ENCODE data around the gene CCSER1.

Gene CCSER1

DNA sequence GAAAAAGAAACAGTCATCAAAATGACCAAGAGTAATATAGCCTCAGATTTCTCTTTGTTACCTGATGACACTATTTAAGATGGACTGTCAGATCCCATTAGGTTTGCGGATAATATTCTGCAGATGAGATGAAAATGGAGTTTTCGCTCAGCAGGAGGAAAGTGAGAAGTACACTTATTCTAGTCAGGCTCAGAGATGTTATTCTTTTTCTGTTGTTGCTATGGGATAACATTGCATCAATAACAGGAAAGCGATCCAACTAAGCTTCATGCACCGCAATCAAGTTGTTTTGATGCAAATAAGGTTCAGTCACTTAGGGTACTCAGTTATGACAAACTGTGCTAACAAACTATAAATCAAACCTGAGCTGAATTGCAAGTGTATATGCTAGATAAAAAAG is 415.0 kb downstream of the CCSER1 start:
- no peak overlapping the region for H3K27ac ChIP-seq

DNA sequence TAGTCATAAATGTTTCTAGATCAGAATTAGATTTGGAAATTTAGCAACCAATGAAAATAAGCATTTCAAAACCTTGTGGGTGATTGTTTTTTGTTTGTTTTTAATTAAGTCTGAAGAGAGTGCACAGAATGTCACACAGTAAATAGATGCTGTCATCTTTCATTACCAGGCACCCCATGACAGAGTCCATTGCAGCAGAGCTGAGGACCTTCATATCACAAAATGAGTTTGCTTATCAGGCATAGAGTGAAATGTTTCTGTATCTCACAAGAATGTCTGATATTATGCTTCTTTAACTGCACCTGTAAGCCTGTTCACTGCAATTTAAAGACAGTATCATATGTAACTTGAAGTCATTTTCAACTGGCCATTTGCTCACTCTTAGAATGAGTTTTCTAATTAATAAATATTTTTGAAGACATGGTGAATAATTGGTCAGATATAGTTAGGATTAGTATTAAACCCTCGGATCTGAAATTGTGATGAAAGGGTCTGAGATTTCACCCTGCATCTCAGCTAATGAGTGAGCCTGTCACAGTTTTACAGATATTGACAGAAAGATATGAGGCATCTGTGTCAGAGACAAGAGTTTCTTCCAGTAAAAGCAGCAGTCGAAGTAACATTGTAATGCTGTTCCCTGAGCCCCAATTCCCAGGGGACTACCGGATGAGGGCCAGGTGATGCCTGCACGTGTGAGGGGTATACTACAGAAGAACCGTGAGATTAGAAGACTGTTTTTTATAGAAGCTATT is 416.4 kb downstream of the CCSER1 start:
- no peak overlapping the region for H3K27ac ChIP-seq
- TF ChIP-seq, protein P1, sequence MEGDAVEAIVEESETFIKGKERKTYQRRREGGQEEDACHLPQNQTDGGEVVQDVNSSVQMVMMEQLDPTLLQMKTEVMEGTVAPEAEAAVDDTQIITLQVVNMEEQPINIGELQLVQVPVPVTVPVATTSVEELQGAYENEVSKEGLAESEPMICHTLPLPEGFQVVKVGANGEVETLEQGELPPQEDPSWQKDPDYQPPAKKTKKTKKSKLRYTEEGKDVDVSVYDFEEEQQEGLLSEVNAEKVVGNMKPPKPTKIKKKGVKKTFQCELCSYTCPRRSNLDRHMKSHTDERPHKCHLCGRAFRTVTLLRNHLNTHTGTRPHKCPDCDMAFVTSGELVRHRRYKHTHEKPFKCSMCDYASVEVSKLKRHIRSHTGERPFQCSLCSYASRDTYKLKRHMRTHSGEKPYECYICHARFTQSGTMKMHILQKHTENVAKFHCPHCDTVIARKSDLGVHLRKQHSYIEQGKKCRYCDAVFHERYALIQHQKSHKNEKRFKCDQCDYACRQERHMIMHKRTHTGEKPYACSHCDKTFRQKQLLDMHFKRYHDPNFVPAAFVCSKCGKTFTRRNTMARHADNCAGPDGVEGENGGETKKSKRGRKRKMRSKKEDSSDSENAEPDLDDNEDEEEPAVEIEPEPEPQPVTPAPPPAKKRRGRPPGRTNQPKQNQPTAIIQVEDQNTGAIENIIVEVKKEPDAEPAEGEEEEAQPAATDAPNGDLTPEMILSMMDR (conservative IDR thresholded peaks at IDR 0.05; ENCODE audit: low read depth), result no peak
- no peak for DNase-seq (ENCODE audit: low spot score)
- ChIA-PET CTCF (interaction anchor here (0.5 kb wide), 1 partner anchor 9 kb away, joined by 4 read pairs; no protein-coding TSS in a partner anchor), POLR2A (ENCODE audit: low non-redundant PET) (no interaction called here)

More for the DNA sequence above, 415.0 kb downstream of the CCSER1 start:
- no peak for DNase-seq (ENCODE audit: low spot score)
- CTCF ChIA-PET, result no interaction called here
- TF ChIP-seq, protein P1 (conservative IDR thresholded peaks at IDR 0.05; ENCODE audit: low read depth), result no peak
- POLR2A ChIA-PET (ENCODE audit: low non-redundant PET), result no interaction called here

DNA sequence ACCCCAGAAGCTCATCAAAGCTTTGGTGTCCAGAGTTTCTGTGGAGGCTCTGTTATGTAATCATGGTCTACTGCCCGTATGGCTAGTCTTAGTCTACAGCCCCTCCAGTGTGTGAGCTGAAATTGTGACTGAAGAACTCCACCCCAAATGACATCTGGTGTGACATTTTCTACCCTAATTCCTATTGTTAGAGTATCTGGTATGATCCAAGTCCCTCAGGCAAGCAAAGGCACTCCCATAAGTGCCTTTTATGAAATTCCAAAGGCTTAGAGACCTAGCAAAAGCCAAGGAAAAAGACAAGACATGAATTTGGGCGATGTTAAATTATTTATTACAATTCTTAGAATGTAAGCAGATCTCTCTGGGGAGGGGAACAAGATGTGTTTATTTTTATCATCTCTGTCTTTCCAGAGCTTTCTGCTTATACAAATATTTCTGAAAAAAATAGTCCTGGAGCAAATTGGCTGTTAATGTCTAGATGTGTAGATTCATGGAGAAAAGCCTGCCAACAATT is 417.4 kb downstream of the CCSER1 start:
- ChIA-PET CTCF (interaction anchor here (0.5 kb wide), 1 partner anchor 15 kb away, joined by 4 read pairs; no protein-coding TSS in a partner anchor), POLR2A (ENCODE audit: low non-redundant PET) (no interaction called here)
- H3K27ac ChIP-seq, result no peak overlapping the region
- TF ChIP-seq, protein P1 (conservative IDR thresholded peaks at IDR 0.05; ENCODE audit: low read depth), result no peak
- no peak for DNase-seq (ENCODE audit: low spot score)

DNA sequence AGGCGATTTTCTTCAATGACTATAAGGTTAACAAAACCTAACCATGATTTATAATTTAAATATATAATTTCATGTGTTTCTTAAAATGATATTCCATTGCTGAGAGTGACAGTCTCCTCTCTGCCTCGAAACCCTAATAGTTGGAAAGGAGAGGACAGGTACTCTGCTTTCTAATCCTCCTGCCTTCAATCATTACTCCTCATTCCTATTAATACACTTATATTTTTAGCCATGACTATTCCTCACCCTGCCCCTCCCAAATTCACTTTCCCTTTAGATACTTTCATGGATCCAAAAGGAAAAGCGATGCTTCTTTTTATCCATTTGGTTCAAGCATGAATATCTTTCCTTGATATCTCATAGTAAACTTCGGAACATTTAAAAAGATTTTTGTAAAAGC is 418.2 kb downstream of the CCSER1 start:
- DNase-seq (ENCODE audit: low spot score), result no peak
- TF ChIP-seq, protein P1 (conservative IDR thresholded peaks at IDR 0.05; ENCODE audit: low read depth), result no peak
- CTCF ChIA-PET, result interaction anchor here (0.8 kb wide), 1 partner anchor 101 kb away, joined by 3 read pairs; no protein-coding TSS in a partner anchor
- POLR2A ChIA-PET (ENCODE audit: low non-redundant PET), result no interaction called here
- H3K27ac ChIP-seq, result no peak overlapping the region

DNA sequence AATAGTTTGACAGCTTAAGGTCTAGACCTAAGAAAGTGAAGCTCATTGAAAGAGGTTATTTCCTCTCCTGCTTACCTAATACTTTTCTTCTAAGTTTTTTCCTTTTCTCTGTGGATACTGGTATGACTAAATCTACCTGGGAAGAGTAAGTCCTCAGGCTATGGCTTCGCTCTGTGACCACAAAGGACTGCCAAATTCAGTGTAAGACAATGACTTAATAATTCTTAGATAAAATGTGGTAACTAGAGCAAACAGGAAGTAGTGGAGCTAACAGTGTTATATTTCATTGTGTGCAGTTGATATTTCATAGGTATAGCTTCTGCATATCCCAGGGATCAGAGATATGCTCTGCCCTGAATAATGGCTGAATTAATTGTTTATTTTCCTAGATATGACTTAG is 418.9 kb downstream of the CCSER1 start:
- TF ChIP-seq, protein P1 (conservative IDR thresholded peaks at IDR 0.05; ENCODE audit: low read depth), result no peak
- H3K27ac ChIP-seq, result no peak overlapping the region
- peak; percentile 15 for DNase-seq (ENCODE audit: low spot score)
- CTCF ChIA-PET, result interaction anchor here (0.8 kb wide), 1 partner anchor 101 kb away, joined by 3 read pairs; no protein-coding TSS in a partner anchor
- POLR2A ChIA-PET (ENCODE audit: low non-redundant PET), result no interaction called here

DNA sequence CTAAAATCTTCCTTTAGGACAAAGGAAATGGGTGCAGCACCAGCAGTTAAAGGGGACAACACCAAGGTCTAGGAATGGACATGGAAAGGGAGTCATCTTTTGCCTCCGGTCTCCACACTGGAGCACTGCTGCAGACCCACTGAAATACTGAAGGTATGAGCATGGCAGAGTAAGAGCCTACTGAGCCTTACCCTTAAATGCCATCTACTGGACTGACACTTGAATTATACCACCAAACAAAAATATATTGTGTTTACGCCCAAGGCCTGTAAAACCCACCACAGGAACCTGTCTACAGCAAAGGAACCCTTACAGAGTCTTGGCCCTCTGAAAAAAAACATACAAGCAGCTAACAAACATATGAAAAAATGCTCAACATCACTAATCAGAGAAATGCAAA is 443.4 kb downstream of the CCSER1 start:
- ChIA-PET POLR2A (ENCODE audit: low non-redundant PET) (no interaction called here), CTCF (no interaction called here)
- no peak for DNase-seq (ENCODE audit: low spot score)
- H3K27ac ChIP-seq, result no peak overlapping the region
- TF ChIP-seq, protein P1 (conservative IDR thresholded peaks at IDR 0.05; ENCODE audit: low read depth), result no peak

All from RWPE1 (cell line).